ENCODE results near the gene LRRN2.
"Not testable (repeated sequence)": the region's sequence is repeated elsewhere in the genome, so short reads cannot be mapped to it uniquely, and the experiment has no call there.

Gene LRRN2

DNA sequence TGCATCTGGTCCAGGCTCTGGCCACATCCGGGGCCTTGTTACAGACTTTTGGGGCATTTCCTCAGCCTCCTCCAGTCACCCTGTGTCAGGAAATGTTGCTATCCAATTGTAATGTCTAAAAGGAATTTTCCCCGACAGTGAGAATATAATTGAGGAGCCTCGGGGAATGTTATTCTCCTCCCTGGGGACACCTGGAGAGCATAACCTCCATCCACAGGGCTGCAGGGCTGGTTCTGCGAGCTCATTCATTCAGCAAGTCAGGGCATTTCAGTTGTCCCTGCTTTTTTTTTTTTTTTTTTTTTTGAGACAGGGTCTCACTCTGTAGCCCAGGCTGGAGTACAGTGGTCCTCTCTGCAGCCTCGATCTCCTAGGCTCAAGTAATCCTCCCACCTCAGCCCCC is 96.7 kb downstream of the LRRN2 start:
- no peak for DNase-seq
- in situ Hi-C loops (cut with MboI; ENCODE audit: low pct_unique_long_range_greater_than_20kb, low sequenced_read_pairs), result no loop called here

DNA sequence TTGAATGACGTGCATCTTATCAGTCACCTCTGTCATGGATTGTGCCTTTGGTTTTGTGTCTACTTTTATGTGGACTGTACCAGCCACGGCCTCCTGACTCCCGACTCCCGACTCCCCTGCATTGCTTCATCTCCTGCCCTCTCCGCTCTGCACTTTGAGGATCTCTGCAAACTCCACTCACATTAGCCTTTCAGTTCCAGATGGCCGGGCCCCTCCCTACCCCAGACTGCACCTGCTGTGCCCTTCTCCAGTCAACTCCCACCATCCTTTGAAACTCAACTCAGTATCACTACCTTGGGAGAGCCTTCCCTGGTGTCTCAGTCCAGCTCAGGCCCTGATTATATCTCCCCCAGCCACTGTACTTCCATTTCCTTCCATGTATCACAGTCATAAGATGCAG is 97.9 kb downstream of the LRRN2 start:
- in situ Hi-C loops (cut with MboI; ENCODE audit: low pct_unique_long_range_greater_than_20kb, low sequenced_read_pairs), result no loop called here
- DNase-seq, result no peak

GRCh38 chr1:204584699-204585372 is 100.7 kb downstream of the LRRN2 start:
- no peak for DNase-seq
- in situ Hi-C loops (cut with MboI; ENCODE audit: low pct_unique_long_range_greater_than_20kb, low sequenced_read_pairs), result no loop called here

GRCh38 chr1:204583909-204584632 is 101.5 kb downstream of the LRRN2 start:
- DNase-seq, result no peak
- in situ Hi-C loops (cut with MboI; ENCODE audit: low pct_unique_long_range_greater_than_20kb, low sequenced_read_pairs), result no loop called here

GRCh38 chr1:204581759-204582158 is 103.8 kb downstream of the LRRN2 start:
- in situ Hi-C loops (cut with MboI; ENCODE audit: low pct_unique_long_range_greater_than_20kb, low sequenced_read_pairs), result no loop called here
- DNase-seq, result no peak

DNA sequence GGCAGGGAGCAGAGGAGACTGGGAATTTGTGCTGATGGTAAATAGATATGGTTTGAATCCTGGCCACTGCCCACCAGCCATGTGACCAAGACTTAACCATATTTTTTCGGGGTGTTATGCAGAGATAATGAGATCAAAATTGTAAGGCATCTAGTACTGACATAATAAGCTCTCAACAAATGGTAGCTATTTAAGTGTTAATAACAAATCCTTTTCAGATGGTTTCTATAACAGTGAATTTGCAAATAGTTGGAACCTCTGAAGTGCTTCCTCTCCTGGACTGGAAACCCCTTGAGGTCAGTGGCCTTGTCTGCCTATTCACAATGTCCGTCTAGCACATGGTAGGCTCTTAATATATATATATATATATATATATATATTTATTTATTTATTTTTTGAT is 104.7 kb downstream of the LRRN2 start:
- DNase-seq, result no peak
- in situ Hi-C loops (cut with MboI; ENCODE audit: low pct_unique_long_range_greater_than_20kb, low sequenced_read_pairs), result no loop called here

GRCh38 chr1:204579681-204580080 is 105.9 kb downstream of the LRRN2 start:
- in situ Hi-C loops (cut with MboI; ENCODE audit: low pct_unique_long_range_greater_than_20kb, low sequenced_read_pairs), result no loop called here
- DNase-seq, result no peak

- no peak for DNase-seq
- in situ Hi-C loops (cut with MboI; ENCODE audit: low pct_unique_long_range_greater_than_20kb, low sequenced_read_pairs), result no loop called here
Measured at GRCh38 chr1:204578867-204579664, 106.5 kb downstream of the LRRN2 start.

- no peak for DNase-seq
- in situ Hi-C loops (cut with MboI; ENCODE audit: low pct_unique_long_range_greater_than_20kb, low sequenced_read_pairs), result no loop called here
Measured at GRCh38 chr1:204577794-204578478, 107.6 kb downstream of the LRRN2 start.

DNA sequence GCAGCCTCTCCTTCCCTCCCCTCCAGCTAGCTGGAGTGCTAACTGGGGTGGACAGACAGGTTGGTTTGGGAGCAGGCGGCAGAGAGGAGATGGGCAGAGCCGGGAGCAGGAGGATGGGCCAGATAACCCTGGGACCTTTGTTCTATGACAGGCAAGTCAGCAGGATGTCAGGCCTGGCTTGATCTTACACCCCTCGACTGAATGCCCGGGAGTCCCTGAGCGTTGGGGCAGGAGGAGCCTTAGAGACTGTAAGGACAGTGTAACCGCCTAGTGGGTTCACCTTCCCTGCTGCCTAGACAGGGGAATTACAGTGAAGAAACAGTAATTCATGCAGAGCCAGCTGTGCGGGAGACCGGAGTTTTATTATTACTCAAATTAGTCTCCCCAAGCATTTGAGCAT is 109.1 kb downstream of the LRRN2 start:
- in situ Hi-C loops (cut with MboI; ENCODE audit: low pct_unique_long_range_greater_than_20kb, low sequenced_read_pairs), result no loop called here

GRCh38 chr1:204575221-204576190 is 110.0 kb downstream of the LRRN2 start:
- DNase-seq, result no peak
- in situ Hi-C loops (cut with MboI; ENCODE audit: low pct_unique_long_range_greater_than_20kb, low sequenced_read_pairs), result no loop called here

More for the DNA sequence above, 109.1 kb downstream of the LRRN2 start:
- DNase-seq, result no peak

GRCh38 chr1:204574865-204575163 is 110.7 kb downstream of the LRRN2 start:
- in situ Hi-C loops (cut with MboI; ENCODE audit: low pct_unique_long_range_greater_than_20kb, low sequenced_read_pairs), result no loop called here
- DNase-seq, result no peak

DNA sequence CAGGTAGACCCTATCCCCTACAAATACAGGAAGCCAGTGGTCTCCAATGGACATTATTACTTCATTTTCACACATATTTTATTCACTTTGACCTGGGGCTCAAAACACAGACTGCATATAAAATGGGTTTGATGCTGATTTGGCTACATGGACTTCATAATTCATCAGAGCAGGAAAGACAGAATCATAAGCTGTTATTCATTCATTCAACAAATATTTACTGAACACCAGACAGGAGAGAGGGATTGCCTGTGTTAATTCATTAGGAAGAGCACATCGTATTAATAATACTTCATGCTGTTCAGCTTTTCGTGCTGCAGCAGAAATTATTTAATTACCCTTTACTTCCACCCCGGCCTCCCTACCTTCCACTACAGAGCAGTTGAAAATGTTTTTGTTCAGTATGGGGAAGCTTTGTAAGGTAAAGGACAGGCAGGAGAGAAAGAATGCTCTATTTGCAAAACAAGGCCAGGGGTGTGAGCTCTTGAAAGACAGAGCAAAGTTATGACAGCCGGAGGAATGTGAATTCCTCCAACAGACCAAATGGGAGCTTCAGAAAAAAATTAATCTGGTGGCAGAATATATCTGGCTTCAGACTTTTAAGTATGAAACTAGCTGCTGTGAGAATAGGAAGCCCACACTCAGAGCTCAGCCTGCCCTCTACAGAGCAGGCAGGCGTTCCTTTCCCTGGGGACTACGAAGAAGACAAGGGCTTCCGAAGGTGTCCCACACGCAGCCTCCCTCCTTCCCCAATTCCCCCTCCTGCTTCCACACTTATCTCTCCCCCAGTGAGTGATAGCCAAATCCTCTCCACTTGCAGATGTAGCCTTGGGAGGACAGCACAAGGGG is 111.3 kb downstream of the LRRN2 start:
- in situ Hi-C loops (cut with MboI; ENCODE audit: low pct_unique_long_range_greater_than_20kb, low sequenced_read_pairs), result no loop called here
- no peak for DNase-seq

DNA sequence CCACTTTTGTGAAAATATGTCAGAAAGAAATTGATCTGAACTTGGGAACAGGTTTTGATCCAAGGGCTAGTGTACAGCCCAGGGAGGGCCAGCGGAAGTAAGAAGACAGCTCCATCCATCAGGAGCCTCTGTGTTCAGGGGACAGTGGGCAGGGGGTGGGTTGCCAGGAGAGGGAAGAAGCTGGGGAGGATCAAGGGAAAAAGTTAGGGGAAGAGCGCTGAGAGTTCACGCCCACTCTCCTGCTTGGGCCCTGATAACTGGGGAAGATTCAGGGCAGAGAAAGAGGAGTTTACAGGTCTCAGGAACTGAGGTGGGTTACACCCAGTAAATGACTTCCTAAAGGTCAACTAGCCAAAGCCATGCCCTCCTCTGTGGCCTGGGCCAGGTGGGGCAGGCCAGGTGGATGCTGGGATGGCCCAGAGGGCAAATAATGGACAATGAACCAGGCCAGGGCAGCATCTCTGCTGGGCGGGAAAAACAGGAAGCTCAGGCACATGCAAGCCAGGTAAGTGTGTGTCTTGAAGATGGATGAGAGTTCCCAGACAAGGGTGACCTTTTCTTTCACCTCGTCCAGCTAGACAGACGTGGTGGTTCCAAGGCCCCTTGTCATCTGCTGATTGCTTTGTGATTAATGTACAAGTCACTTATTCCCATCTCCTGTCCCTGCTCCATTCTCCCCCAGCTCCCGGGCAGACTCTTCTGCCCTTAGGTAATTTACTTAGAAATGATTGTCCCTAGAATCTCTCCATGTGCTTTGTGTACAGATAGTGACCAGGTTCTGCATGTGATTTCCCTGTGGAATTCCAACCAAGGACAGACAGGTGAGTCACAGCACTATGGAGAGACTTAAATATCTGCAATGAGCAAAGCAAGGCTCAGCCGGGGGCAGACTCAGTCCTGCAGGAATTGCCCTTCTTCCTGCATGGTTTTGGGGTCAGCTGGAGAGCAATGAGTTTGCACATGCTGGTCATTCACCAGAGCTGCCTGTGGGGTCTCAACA is 112.3 kb downstream of the LRRN2 start:
- in situ Hi-C loops (cut with MboI; ENCODE audit: low pct_unique_long_range_greater_than_20kb, low sequenced_read_pairs), result no loop called here
- DNase-seq, result no peak

- in situ Hi-C loops (cut with MboI; ENCODE audit: low pct_unique_long_range_greater_than_20kb, low sequenced_read_pairs), result no loop called here
- DNase-seq, result no peak
Measured at GRCh38 chr1:204571631-204572030, 113.9 kb downstream of the LRRN2 start.

GRCh38 chr1:204571128-204571527 is 114.4 kb downstream of the LRRN2 start:
- DNase-seq, result no peak
- in situ Hi-C loops (cut with MboI; ENCODE audit: low pct_unique_long_range_greater_than_20kb, low sequenced_read_pairs), result no loop called here

DNA sequence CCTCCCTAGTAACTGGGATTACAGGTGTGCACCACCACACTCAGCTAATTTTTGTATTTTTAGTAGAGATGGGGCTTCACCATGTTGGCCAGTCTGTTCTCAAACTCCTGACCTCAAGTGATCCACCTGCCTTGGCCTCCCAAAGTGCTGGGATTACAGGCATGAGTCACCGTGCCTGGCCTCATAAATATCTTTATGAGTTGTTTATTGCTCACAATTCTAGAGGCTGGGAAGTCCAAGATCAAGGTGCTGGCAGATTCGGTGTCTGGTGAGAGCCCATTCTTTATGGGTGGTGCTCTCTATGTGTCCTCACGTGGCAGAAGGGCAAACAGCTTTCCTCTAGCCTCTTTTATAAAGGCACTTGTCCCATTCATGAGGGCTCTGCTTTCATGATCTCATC is 115.5 kb downstream of the LRRN2 start:
- in situ Hi-C loops (cut with MboI; ENCODE audit: low pct_unique_long_range_greater_than_20kb, low sequenced_read_pairs); DNase-seq: not testable (repeated sequence)
